Measurements from ENCODE around the gene SMCR8. TPM values are rescaled to one million over a fixed set of nuclear protein-coding genes. Genes with fewer than 3 reads are reported as not detected.

SMCR8 gene
- total RNA-seq, 1 experiment from 2014 or later = 22.4 TPM

DNA sequence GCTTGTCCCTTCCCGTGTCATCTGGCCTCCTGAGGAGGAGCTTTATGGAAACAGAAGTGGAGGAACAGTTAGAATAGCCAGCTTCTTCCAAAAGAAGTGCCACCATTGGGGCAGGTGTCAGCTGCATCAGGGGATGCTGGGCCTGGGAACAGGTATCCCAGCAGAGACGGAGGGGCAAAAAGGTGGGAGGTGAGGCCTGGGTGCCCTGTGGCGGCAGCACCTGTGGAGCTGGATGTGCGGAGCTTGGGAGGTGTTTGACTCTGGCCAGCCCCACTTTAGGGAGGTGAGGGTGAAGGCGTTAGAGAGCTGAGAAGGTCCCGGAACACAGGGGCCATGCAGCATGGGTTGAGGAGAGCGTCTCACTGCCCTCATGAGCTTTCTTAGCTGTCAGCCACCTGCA, 5.2 kb downstream of the SMCR8 start:
- H2BK5ac ChIP-seq (ENCODE audit: insufficient read length, low read length) = no peak overlapping the region
- no peak overlapping the region for H2BK120ac ChIP-seq (ENCODE audit: low read depth, low read length, poor library complexity, severe bottlenecking)
- DNase-seq = no peak
- no peaks in the 10 kb centered on the region for H3K9me3 ChIP-seq (ENCODE audit: control insufficient read depth, low read depth, low read length)
- Mint-ChIP-seq H3K9me3 (no peaks in the 10 kb centered on the region; a peak in 2 of 5 replicates), H3K27me3 (ENCODE audit: low read depth) (no peaks in the 10 kb centered on the region), H3K4me3 (no peak overlapping the region; a peak in 1 of 5 replicates), H3K36me3 (ENCODE audit: insufficient read depth in 1 of 3, low read depth in 3 of 3) (peaks cover 38 to 57% (median 54%) of the 10 kb centered on the region in 3 experiments), H3K27ac (no peak overlapping the region; a peak in 1 of 7 replicates), H3K4me1 (peaks cover 29 to 33% of the 10 kb centered on the region in 2 experiments)
- H3K79me1 ChIP-seq (ENCODE audit: insufficient read depth, low read depth, low read length, poor library complexity, severe bottlenecking) = peaks cover 20% of the 10 kb centered on the region
- H3K23me2 ChIP-seq (ENCODE audit: insufficient read length, low read depth, low read length, poor library complexity, severe bottlenecking) = peaks cover 6% of the 10 kb centered on the region
- no peak overlapping the region for H3K4me2 ChIP-seq (ENCODE audit: insufficient read depth, insufficient read length, low read length)
- H3K27ac ChIP-seq (ENCODE audit: insufficient read length, low read depth, low read length) = no peak overlapping the region
- no peak overlapping the region for H2AFZ ChIP-seq (ENCODE audit: low read length)
- H4K8ac ChIP-seq (replicated peaks; ENCODE audit: insufficient read length, low read depth, low read length) = no peak overlapping the region
- H3T11ph ChIP-seq (ENCODE audit: low read length) = no peak overlapping the region
- no peak overlapping the region for H2BK20ac ChIP-seq (ENCODE audit: low read depth, low read length, poor library complexity, severe bottlenecking)
- TF ChIP-seq, protein P1, sequence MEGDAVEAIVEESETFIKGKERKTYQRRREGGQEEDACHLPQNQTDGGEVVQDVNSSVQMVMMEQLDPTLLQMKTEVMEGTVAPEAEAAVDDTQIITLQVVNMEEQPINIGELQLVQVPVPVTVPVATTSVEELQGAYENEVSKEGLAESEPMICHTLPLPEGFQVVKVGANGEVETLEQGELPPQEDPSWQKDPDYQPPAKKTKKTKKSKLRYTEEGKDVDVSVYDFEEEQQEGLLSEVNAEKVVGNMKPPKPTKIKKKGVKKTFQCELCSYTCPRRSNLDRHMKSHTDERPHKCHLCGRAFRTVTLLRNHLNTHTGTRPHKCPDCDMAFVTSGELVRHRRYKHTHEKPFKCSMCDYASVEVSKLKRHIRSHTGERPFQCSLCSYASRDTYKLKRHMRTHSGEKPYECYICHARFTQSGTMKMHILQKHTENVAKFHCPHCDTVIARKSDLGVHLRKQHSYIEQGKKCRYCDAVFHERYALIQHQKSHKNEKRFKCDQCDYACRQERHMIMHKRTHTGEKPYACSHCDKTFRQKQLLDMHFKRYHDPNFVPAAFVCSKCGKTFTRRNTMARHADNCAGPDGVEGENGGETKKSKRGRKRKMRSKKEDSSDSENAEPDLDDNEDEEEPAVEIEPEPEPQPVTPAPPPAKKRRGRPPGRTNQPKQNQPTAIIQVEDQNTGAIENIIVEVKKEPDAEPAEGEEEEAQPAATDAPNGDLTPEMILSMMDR (conservative IDR thresholded peaks at IDR 0.05) = no peak
- no peak overlapping the region for H3K4ac ChIP-seq (ENCODE audit: low read depth, low read length)
- H3K4me1 ChIP-seq (ENCODE audit: insufficient read depth, low read length) = no peaks in the 10 kb centered on the region
- H2BK15ac ChIP-seq (ENCODE audit: low read depth, low read length) = no peak overlapping the region
- H3K18ac ChIP-seq (ENCODE audit: insufficient read length, low read depth, low read length) = no peak overlapping the region
- no peak overlapping the region for H3K23ac ChIP-seq (ENCODE audit: insufficient read length, low read depth, low read length)
- no peak overlapping the region for H4K5ac ChIP-seq (ENCODE audit: insufficient read length, low read depth, low read length)
- no CpG with 5 or more reads among the region's 7 CpGs for WGBS (ENCODE audit: extremely low coverage, insufficient read length, low lambda C conversion rate)
- H3K9ac ChIP-seq (ENCODE audit: extremely low read depth, insufficient read length, low read length) = no peak overlapping the region
- H3K14ac ChIP-seq (ENCODE audit: insufficient read depth, low read length) = no peak overlapping the region
- H2BK12ac ChIP-seq (ENCODE audit: insufficient read length, low read depth, low read length) = no peak overlapping the region
- H3K79me2 ChIP-seq (ENCODE audit: insufficient read depth, low read length) = peaks cover 19% of the 10 kb centered on the region; the same call in 1 of the 2 replicates
- no peak overlapping the region for H4K91ac ChIP-seq (ENCODE audit: insufficient read length, low read depth, low read length)
- no peak overlapping the region for H2AK5ac ChIP-seq (ENCODE audit: insufficient read length, low read length)
- no peaks in the 10 kb centered on the region for H3K27me3 ChIP-seq (ENCODE audit: insufficient read depth, low read length)
- H3K56ac ChIP-seq (ENCODE audit: insufficient read length, low read depth, low read length) = no peak overlapping the region
- no peaks in the 10 kb centered on the region for H4K20me1 ChIP-seq (ENCODE audit: control insufficient read depth, insufficient read depth, insufficient read length)
